ENCODE results near the gene TGFB1. TPM values are rescaled to one million over a fixed set of nuclear protein-coding genes. Genes with fewer than 3 reads are reported as not detected.

Gene TGFB1
- total RNA-seq, 1 donor from 2014 or later = 157 TPM

GRCh38 chr19:41324231-41324702 is 29.5 kb downstream of the TGFB1 start:
- intact Hi-C loops (cut with micrococcal nuclease) = no loop called here

- intact Hi-C loops (cut with micrococcal nuclease) = no loop called here
Measured at GRCh38 chr19:41323430-41324125, 30.1 kb downstream of the TGFB1 start.

DNA sequence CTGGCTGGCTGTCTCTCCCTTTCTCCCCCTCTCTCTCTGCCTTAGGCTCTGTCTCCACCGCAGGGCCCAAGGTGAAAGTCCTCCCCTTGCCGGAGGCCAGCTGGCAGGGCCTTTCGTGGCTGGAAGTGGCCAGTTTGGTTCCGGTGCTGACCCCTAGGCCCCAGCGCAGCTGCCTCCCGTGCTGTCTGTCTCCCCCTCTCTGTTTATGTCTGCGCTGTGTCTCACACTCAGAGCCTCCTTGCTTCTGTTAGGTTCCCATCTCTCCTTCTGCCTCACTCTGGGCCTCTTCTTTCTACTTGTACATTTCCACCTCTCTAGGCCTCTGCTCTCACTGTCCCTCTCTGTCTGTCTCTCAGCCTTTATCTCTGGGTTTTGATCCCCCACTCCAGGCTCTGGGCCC is 30.7 kb downstream of the TGFB1 start:
- intact Hi-C loops (cut with micrococcal nuclease) = no loop called here

GRCh38 chr19:41322451-41322850 is 31.3 kb downstream of the TGFB1 start:
- intact Hi-C loops (cut with micrococcal nuclease) = no loop called here

- intact Hi-C loops (cut with micrococcal nuclease) = no loop called here
Measured at GRCh38 chr19:41321600-41322270, 32.0 kb downstream of the TGFB1 start.

- intact Hi-C loops (cut with micrococcal nuclease) = no loop called here
Measured at GRCh38 chr19:41321204-41321599, 32.5 kb downstream of the TGFB1 start.

DNA sequence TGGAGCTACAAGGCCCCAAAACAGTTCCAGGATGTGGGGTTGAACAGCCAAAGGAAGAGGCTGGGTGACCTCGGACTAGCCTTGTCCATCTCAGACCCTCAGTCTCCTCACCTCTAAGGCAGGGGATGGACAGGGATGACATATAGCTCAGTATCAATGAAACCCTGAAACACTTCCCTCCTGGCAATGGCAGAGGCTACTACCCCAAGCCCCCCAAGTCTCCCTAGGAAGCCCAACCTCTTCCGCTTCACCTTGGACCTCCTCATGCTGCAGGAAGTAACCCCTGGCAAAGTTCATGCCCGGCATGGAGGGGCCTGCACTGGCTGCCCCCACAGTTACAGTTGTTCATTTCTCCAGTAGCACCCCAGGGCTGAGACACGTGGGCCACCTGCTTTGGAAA is 33.2 kb downstream of the TGFB1 start:
- intact Hi-C loops (cut with micrococcal nuclease) = no loop called here

GRCh38 chr19:41320185-41320518 is 33.6 kb downstream of the TGFB1 start:
- intact Hi-C loops (cut with micrococcal nuclease) = no loop called here

DNA sequence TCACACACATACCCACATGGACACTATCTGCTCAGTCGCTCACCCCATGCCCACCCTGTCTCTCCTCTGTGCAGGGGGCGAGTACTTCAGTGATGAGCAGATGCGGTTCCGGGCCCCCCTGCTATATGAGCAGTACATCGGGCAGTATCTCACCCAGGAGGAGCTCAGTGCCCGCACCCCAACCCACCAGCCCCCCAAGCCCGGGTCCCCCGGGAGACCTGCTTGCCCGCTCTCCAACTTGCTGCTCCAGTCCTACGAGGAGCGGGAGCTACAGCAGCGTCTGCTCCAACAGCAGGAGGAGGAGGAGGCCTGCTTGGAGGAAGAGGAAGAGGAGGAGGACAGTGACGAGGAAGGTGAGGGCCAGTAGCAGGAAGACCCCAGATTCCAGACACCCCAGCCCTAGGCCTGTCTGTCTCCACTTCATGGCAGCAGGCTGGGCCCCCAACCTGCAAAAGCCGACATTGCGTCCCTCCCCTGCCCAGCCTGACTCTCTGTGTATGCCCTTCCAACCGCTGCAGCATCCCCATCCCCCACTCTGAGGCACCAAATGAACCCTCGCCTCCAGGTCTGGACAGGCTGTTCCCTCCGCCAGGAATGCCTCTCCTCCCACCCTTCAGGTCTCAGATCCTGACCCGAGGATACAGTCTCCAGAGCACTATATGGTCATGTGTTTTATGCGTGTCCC is 34.1 kb downstream of the TGFB1 start:
- intact Hi-C loops (cut with micrococcal nuclease) = no loop called here

- intact Hi-C loops (cut with micrococcal nuclease) = no loop called here
Measured at GRCh38 chr19:41318696-41319499, 34.8 kb downstream of the TGFB1 start.

DNA sequence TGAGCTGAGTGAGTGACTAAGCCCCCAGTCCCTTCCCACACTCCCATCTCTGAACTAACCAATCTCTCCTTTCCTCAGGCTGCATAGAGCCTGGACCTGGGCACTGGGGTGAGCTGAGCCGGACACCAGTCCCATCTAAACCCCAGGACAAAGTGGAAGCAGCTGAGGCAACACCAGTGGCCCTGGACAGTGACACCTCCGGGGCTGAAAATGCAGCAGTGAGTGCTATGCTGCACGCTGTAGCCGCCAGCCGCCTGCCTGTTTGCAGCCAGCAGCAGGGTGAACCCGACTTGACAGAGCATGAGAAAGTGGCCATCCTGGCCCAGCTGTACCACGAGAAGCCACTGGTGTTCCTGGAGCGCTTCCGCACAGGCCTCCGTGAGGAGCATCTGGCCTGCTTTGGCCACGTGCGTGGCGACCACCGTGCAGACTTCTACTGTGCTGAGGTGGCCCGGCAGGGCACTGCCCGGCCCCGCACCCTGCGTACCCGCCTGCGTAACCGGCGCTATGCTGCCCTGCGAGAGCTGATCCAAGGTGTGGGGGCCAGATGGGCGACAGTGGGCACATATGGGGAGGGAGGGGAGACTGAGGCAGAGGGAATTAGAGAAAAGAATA is 37.3 kb downstream of the TGFB1 start:
- intact Hi-C loops (cut with micrococcal nuclease) = no loop called here

- intact Hi-C loops (cut with micrococcal nuclease) = no loop called here
Measured at GRCh38 chr19:41311613-41312012, 42.1 kb downstream of the TGFB1 start.

DNA sequence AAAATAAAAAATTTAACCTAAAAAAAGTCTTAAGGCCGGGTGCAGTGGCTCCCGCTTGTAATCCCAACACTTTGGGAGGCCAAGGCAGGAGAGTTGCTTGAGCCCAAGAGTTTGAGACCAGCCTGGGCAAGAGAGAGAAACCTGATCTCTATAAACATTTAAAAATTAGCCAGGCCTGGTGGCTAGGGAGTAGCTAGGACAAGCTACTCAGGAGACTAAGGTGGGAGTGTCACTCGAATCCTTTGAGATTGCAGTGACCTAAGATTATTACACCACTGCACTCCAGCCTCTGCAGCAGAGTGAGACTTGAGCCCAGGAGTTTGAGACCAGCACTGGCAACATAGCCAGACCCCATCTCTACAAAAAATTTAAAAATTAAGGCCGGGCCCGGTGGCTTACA is 42.6 kb downstream of the TGFB1 start:
- intact Hi-C loops (cut with micrococcal nuclease) = no loop called here

GRCh38 chr19:41310033-41310831 is 43.5 kb downstream of the TGFB1 start, which contains the start of gene CCDC97:
CCDC97 (plus strand) TSS chr19:41310172; CDS start chr19:41310311, 139 bp downstream.
- intact Hi-C loops (cut with micrococcal nuclease) = loop anchor here (1.0 kb wide), 1 partner anchor 41 kb away; no protein-coding TSS in a partner anchor

DNA sequence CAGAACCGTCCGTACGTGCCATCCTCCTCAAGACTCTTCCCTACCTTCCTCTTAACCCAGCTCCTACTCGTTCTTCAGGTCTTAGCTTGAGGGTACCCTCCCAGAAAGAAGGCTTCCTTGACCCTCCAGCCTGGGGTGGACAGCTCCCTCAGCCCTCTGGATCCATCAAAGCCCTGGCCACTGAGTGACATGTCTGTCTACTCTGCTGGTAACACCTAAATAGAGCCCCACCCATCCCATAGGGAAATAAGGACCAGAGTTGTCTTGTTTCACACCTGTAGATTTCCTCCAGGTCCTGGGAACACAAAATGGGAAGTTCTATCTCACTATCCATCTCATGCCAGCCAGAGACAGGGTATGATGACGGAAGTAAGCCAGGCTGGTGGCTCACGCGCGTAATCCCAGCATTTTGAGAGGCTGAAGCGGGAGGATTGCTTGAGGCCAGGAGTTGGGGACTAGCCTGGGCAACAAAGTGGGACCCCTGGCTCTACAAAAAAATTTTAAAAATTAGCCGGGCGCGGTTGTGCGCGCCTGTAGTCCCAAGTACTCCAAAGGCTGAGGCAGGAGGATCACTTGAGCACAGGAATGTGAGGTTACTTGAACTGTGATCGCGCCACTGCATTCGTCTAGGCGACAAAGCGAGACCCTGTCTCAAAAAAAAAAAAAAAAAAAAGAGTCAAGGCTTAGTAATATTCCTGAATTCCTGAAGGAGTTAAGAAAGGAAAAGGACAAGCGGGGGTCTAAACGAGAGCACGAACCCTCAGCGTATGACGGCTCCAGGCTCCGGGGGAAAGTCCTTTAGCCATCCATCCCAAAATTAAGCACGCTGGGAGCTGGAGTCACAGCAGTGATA is 44.3 kb downstream of the TGFB1 start:
- intact Hi-C loops (cut with micrococcal nuclease) = loop anchor here (1.0 to 5.0 kb wide), 5 partner anchors 42 to 507 kb away; no protein-coding TSS in a partner anchor

DNA sequence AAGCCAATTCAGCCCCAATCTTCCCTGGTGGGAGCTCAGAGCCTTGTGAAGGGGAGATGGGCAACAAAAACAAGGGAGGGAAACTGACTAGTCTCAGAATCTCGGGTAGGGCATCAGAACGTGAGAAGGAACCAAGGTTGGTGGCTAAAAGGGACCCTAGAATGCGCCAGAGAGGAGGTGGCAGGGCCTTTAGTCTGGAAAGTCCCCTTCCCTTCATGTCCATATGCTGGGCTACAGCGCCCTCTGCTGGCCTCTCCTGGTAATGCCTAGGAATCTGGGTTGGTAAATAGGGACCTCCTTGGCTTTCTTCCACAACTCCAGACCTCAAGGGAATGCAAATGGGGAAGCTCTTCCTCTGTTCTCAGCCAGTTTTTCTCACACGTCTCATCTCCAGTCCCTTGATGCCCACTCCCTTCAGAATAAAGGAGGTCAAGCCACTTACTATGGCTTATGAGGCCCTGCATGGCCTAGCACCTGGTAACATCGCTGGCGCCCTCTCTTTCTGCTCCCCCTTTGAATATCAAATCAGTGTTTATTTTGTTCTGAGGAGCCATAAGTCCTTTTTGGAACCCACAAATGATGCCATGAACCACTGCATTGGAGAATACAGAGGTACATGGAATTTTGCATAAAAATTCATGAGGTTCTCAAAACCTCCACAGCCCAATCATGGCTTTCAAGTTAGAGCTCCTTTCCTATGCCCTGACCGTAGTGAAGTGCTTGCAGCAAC is 45.1 kb downstream of the TGFB1 start:
- intact Hi-C loops (cut with micrococcal nuclease) = loop anchor here (1.0 to 5.0 kb wide), 12 partner anchors 19 to 645 kb away; no protein-coding TSS in a partner anchor

DNA sequence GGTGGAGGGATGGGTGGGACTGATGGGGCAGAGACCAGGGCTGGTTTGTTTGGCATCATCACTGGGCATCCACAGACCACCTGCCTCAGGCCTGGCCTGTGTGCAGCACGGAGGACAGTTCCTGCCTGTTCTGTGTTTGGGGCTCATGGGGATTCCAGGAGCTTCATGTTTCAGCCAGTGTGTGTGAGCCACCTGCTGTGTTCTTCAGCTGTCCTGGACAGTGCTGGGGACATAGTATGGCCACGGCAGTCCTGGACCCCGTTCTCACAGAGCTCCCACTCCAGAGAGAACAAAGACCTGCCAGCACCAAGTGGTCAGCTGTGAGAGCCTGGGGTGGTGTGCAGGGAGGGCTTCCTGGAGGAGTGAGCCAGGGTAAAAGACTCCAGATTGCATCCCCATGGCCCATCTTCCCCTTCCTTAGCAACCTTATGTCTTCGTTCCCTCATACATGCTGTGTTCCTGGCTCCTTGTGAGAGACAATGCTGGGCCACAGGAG is 45.7 kb downstream of the TGFB1 start:
- intact Hi-C loops (cut with micrococcal nuclease) = loop anchor here (1.0 to 5.0 kb wide), 12 partner anchors 19 to 645 kb away; no protein-coding TSS in a partner anchor
